ENCODE results near the gene ARL15.

Gene ARL15

GRCh38 chr5:54022223-54022622, 288.1 kb downstream of the ARL15 start:
- no peak for DNase-seq (ENCODE audit: low spot score)

GRCh38 chr5:54021431-54022164, 288.8 kb downstream of the ARL15 start:
- DNase-seq (ENCODE audit: low spot score): no peak

GRCh38 chr5:54018438-54018837, 291.9 kb downstream of the ARL15 start:
- DNase-seq (ENCODE audit: low spot score): no peak

GRCh38 chr5:54017580-54017979, 292.8 kb downstream of the ARL15 start:
- no peak for DNase-seq (ENCODE audit: low spot score)

GRCh38 chr5:54013556-54014194, 296.7 kb downstream of the ARL15 start:
- peak; percentile 88 for DNase-seq (ENCODE audit: low spot score)

- no peak for DNase-seq (ENCODE audit: low spot score)
Measured at GRCh38 chr5:54009828-54010227, 300.5 kb downstream of the ARL15 start.

GRCh38 chr5:54009357-54009756, 301.0 kb downstream of the ARL15 start:
- no peak for DNase-seq (ENCODE audit: low spot score)

GRCh38 chr5:54007827-54008777, 302.3 kb downstream of the ARL15 start:
- no peak for DNase-seq (ENCODE audit: low spot score)

- DNase-seq (ENCODE audit: low spot score): no peak
Measured at GRCh38 chr5:54004697-54005096, 305.7 kb downstream of the ARL15 start.

- DNase-seq (ENCODE audit: low spot score): no peak
Measured at GRCh38 chr5:54002779-54003178, 307.6 kb downstream of the ARL15 start.

GRCh38 chr5:54001976-54002775, 308.2 kb downstream of the ARL15 start:
- no peak for DNase-seq (ENCODE audit: low spot score)

- DNase-seq (ENCODE audit: low spot score): no peak
Measured at GRCh38 chr5:54000011-54000410, 310.4 kb downstream of the ARL15 start.

- DNase-seq (ENCODE audit: low spot score): no peak
Measured at GRCh38 chr5:53997736-53998627, 312.4 kb downstream of the ARL15 start.

GRCh38 chr5:53996008-53996407, 314.4 kb downstream of the ARL15 start:
- DNase-seq (ENCODE audit: low spot score): no peak

- DNase-seq (ENCODE audit: low spot score): no peak
Measured at GRCh38 chr5:53994148-53994547, 316.2 kb downstream of the ARL15 start.

GRCh38 chr5:53991942-53992341, 318.4 kb downstream of the ARL15 start:
- DNase-seq (ENCODE audit: low spot score): no peak

GRCh38 chr5:53987101-53987500, 323.3 kb downstream of the ARL15 start:
- DNase-seq (ENCODE audit: low spot score): no peak

GRCh38 chr5:53985796-53986195, 324.6 kb downstream of the ARL15 start:
- no peak for DNase-seq (ENCODE audit: low spot score)

- no peak for DNase-seq (ENCODE audit: low spot score)
Measured at GRCh38 chr5:53984971-53985370, 325.4 kb downstream of the ARL15 start.

GRCh38 chr5:53983568-53984460, 326.6 kb downstream of the ARL15 start:
- DNase-seq (ENCODE audit: low spot score): no peak
